ENCODE results near the gene PAN2.

DNA sequence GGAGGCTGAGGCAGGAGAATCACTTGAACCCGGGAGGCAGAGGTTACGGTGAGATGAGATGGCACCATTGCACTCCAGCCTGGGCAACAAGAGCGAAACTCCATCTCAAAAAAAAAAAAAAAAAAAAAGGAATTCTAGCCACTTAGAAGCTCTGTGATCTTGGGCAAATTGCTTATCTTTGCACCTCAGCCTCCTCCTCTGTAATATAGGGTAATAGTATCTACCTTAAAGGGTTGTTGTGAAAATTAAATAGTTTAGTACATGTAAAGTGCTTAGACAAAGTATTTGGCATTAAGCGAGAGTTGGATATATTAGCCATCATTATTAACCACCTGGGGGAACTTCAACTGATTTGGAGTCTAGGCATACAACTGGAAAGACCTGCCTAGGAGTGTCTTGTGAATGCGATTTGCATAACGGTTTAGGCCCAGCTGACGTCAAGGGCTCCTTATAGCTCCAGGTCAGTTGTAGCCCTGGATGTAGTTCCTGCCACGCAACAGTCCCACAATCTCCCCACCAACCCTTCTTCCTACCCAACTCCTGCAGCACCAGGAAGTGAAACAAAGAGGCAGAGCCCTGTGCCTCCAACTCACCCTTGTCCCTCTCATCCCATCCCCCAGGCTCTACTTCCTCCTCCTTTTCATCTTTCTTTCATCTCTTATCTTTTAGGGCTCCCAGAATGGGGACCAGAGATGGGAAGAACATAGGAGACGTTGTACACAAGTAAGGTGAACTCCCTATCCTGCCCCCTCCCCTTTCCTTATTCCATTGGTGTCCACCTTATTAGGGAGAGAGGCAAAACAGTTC lies 2.8 kb upstream of the PAN2 start:
- TF ChIP-seq, protein P1, sequence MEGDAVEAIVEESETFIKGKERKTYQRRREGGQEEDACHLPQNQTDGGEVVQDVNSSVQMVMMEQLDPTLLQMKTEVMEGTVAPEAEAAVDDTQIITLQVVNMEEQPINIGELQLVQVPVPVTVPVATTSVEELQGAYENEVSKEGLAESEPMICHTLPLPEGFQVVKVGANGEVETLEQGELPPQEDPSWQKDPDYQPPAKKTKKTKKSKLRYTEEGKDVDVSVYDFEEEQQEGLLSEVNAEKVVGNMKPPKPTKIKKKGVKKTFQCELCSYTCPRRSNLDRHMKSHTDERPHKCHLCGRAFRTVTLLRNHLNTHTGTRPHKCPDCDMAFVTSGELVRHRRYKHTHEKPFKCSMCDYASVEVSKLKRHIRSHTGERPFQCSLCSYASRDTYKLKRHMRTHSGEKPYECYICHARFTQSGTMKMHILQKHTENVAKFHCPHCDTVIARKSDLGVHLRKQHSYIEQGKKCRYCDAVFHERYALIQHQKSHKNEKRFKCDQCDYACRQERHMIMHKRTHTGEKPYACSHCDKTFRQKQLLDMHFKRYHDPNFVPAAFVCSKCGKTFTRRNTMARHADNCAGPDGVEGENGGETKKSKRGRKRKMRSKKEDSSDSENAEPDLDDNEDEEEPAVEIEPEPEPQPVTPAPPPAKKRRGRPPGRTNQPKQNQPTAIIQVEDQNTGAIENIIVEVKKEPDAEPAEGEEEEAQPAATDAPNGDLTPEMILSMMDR (IDR thresholded peaks at IDR 0.05), result no peak
- TF ChIP-seq POLR2A (IDR thresholded peaks at IDR 0.05), result no peak
